Thymus (tissue), 11 donors: Measurements from ENCODE around the gene FIGN. TPM values are rescaled to one million over a fixed set of nuclear protein-coding genes. Genes with fewer than 3 reads are reported as not detected.

ENCODE experiments used
- DNase-seq, 9 donors: peaks; one replicate each; pipeline ENCODE4 v3.0.0-alpha.2; 2013; ENCODE audit warnings: low spot score in 9 of 9, low read depth in 6 of 9, missing footprints in 1 of 9
- H3K27ac ChIP-seq, 2 donors: one replicate each; pipeline ENCODE4 v1.5.1; 2013; ENCODE audit warnings: control low read depth in 1 of 2, low read depth in 1 of 2, low read length in 1 of 2, mild to moderate bottlenecking in 1 of 2, moderate library complexity in 1 of 2
- H3K27me3 ChIP-seq, 2 donors: one replicate each; pipeline ENCODE4 v1.5.1; 2013; ENCODE audit warnings: low read length in 1 of 2; ENCODE audit not compliant: control insufficient read depth in 2 of 2, insufficient read depth in 1 of 2
- H3K36me3 ChIP-seq, 2 donors: one replicate each; pipeline ENCODE4 v1.5.1; 2013; ENCODE audit warnings: low read length in 1 of 2, mild to moderate bottlenecking in 1 of 2, moderate library complexity in 1 of 2; ENCODE audit not compliant: control insufficient read depth in 2 of 2, insufficient read depth in 2 of 2
- H3K4me1 ChIP-seq, 2 donors: one replicate each; pipeline ENCODE4 v1.5.1; 2013; ENCODE audit warnings: low read length in 2 of 2; ENCODE audit not compliant: control insufficient read depth in 2 of 2, insufficient read depth in 2 of 2
- H3K4me3 ChIP-seq, 2 donors: one replicate each; pipeline ENCODE4 v1.5.1; 2013; ENCODE audit warnings: low read length in 2 of 2, control low read depth in 1 of 2, mild to moderate bottlenecking in 1 of 2
- H3K9me3 ChIP-seq, 2 donors: one replicate each; pipeline ENCODE4 v1.5.1; 2013; ENCODE audit warnings: low read length in 1 of 2, mild to moderate bottlenecking in 1 of 2; ENCODE audit not compliant: control insufficient read depth in 2 of 2, insufficient read depth in 1 of 2
- WGBS: extraction: QIAGEN DNeasy Blood & Tissue Kit; methylation state at CpG from one replicate; pipeline ENCODE4 v1.1.7; 2013; 5-methylcytosine and 5-hydroxymethylcytosine counted together
- polyA plus RNA-seq: library from polyadenylated mRNA; stranded (reverse); fragments of 200-250 nt; gene quantifications from one replicate; pipeline ENCODE4 v1.2.3, GENCODE V29; 2013
- total RNA-seq: library from RNA; stranded (reverse); fragments of 120-200 nt; gene quantifications from one replicate; pipeline ENCODE4 v1.2.4, GENCODE V29; 2013
- donor health status: healthy.

Gene FIGN
- total and polyA plus RNA-seq, 2 donors, result 0.09 to 0.21 TPM

DNA sequence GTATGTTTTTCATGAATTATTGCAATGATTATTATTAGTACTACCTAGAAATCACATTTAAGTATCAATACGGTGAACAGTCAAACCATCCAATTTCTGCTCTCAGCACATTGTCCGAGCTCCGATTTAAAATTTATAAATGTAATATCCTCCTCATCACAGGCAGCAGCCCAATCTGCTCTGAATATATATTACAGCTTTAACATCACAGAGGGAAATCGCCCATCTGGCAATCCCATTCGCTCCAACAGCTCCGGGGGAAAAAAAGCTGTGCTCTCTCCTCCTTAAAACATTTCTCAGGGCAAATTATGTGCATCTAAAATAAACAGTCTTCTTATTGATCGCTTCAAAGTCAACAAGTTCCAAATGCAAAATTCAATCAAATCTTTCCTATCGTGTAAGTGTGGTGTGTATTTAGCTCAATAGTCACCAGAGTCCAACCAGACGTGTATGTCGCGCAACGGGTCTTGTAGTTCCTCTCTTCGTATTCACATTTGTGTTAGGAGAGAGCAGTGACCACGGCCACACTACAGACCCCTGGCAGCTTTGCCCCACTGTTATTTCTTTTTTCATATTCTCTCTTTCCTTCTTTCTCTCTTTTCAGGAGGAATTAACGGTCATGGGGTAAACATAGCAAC is 2.4 kb downstream of the FIGN start:
- Histone ChIP-seq H3K27me3 (peaks cover 26 to 46% of the 10 kb centered on the region in 2 donors), H3K36me3 (no peaks in the 10 kb centered on the region), H3K4me1 (no peaks in the 10 kb centered on the region), H3K4me3 (no peak overlapping the region), H3K9me3 (no peaks in the 10 kb centered on the region), H3K27ac (no peak overlapping the region)
- 82% methylated on average over 15 of the region's 15 CpGs for WGBS
- no peak for DNase-seq

DNA sequence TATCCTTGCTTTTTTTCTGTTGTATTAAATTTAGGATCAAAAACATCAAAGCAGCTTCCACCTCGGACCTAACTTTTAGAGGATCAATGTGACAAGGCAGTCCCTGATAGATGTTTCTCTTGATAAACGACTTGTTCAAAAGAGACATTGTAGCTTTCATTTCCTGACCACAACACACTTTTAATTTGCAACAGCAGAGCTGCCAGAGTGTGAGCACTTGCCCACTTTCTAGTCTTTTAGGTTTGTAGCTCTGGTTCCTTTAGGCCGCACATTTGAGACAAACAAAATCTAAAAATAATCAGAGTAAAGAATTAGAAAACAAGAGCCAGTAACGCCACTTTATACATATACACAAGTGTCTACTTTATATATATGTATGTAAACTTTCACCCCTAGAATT is 3.1 kb downstream of the FIGN start:
- no peak overlapping the region for H3K27ac ChIP-seq
- H3K36me3 ChIP-seq, result no peaks in the 10 kb centered on the region
- no peaks in the 10 kb centered on the region for H3K4me1 ChIP-seq
- DNase-seq, result no peak
- peaks cover 26 to 41% of the 10 kb centered on the region in 2 donors for H3K27me3 ChIP-seq
- H3K9me3 ChIP-seq, result no peaks in the 10 kb centered on the region
- no peak overlapping the region for H3K4me3 ChIP-seq
- 60% methylated on average over 4 of the region's 4 CpGs for WGBS

DNA sequence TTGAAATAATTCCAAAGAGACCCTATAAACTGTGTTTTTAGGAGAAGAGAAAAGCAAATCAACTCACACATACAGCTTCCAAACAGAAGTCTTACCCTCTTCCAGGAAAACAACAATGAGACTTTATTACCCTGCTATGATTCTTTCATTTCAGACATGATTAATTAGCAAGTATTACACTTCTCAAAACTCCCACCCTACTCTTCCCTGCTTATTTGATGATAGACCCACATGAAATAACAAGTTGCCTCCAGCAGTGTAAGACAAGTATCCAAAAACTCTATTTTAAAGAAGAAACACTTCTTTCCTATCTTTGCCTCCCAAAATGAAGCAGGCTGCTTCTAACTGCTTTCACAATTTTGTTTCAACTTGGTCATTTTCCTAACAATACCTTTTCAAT is 4.1 kb downstream of the FIGN start:
- H3K9me3 ChIP-seq, result no peaks in the 10 kb centered on the region
- no peaks in the 10 kb centered on the region for H3K4me1 ChIP-seq
- no peak overlapping the region for H3K4me3 ChIP-seq
- no peak for DNase-seq
- peaks cover 18 to 31% of the 10 kb centered on the region in 2 donors for H3K27me3 ChIP-seq
- H3K36me3 ChIP-seq, result no peaks in the 10 kb centered on the region
- no peak overlapping the region for H3K27ac ChIP-seq

DNA sequence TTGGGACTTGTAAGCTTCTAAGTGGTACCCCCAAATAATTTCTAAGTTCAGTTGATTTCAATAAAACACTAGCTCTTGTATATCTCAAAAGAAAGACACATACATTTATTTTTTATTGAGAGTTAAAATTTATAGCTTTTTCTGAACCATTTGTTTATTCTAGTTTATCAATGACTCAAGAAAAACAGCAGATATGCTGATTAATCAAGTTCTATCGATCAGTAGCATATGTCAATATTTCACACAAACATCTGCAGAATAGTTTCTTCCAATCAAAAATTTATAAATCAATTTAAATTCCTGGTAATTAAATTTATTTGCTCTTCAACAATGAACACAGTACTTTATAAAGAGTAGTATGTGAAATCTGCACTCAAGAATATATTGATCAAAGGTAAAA is 5.3 kb downstream of the FIGN start:
- 92% methylated on average over 1 of the region's 1 CpG for WGBS
- Histone ChIP-seq H3K4me3 (no peak overlapping the region), H3K9me3 (no peaks in the 10 kb centered on the region), H3K27ac (no peak overlapping the region), H3K36me3 (no peaks in the 10 kb centered on the region), H3K27me3 (peaks cover 6 to 20% of the 10 kb centered on the region in 2 donors), H3K4me1 (no peaks in the 10 kb centered on the region)
- no peak for DNase-seq

DNA sequence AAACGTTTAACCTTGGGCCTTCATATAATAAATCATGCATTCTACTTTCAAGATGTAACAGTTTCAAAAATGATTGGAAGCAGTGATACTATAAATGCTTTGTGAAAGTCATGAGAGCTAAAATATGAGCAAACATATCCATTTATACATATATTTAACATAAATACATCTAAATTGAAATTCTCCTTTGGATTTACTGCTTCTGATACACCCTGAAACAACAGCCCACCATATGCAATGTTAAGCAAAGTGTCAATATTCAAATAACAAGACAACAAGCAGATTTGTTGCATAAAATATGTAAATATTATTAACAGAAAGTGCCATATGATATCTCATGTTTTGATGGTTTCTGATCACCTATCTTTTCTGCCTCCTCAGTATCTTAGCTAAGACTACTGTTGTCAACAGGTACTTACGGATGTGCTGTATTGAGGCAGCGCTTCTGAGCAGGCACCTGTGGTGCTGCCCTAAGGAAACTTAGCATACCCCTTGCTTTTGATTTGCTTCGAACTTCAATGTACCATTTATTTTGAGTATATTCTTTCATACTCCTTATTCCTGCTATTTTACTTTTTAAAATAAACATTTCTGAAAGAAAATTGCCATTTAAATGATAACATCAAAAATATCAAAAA is 6.1 kb downstream of the FIGN start:
- no peak for DNase-seq
- no peaks in the 10 kb centered on the region for H3K9me3 ChIP-seq
- peaks cover 0 to 12% of the 10 kb centered on the region in 2 donors for H3K27me3 ChIP-seq
- WGBS, result 81% methylated on average over 4 of the region's 4 CpGs
- H3K36me3 ChIP-seq, result no peaks in the 10 kb centered on the region
- H3K27ac ChIP-seq, result no peak overlapping the region
- no peak overlapping the region for H3K4me3 ChIP-seq
- no peaks in the 10 kb centered on the region for H3K4me1 ChIP-seq

DNA sequence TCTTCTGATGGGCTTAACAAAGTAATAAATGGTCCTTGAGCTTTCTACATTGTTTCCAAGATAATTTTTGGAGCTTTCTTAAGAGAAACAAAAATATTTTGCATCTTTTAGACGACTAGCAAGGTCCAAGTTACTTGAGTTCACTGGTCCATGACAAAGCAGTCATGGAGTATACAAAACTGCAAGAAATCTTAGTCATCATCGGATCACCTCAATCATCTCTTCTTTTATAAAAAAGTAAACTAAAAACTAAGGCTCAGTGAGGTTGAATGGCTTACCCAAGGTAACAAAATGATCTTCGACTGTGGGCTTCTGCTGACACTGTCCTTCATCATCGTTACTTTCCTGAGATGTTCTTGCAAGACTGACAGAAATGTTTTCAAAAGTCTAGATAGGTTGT is 11.9 kb downstream of the FIGN start:
- H3K36me3 ChIP-seq, result no peaks in the 10 kb centered on the region
- H3K27me3 ChIP-seq, result no peaks in the 10 kb centered on the region
- H3K27ac ChIP-seq, result no peak overlapping the region
- H3K4me3 ChIP-seq, result no peak overlapping the region
- no peak for DNase-seq
- no peaks in the 10 kb centered on the region for H3K9me3 ChIP-seq
- WGBS, result 86% methylated on average over 4 of the region's 4 CpGs
- no peaks in the 10 kb centered on the region for H3K4me1 ChIP-seq

DNA sequence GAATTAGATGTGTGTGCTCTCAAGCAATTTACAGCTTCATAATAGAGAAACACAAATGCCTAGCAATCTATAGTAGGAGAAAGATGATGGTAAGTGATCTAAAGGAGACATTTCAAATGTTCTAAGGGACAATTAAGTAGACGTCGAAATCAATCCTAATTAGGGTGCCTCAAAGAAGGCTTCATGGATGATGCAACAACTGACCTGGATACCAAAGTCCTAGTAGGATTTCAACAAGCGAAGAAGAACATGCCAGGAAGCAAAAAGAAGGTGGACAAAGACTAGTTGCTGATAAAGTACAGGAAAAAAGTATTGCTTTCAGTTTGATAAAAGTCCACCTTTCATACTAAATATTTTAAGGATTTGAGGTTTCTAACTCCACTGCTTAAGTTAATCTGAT is 12.5 kb downstream of the FIGN start:
- Histone ChIP-seq H3K4me1 (no peaks in the 10 kb centered on the region), H3K36me3 (no peaks in the 10 kb centered on the region), H3K4me3 (no peak overlapping the region), H3K27ac (no peak overlapping the region), H3K27me3 (no peaks in the 10 kb centered on the region), H3K9me3 (no peaks in the 10 kb centered on the region)
- no peak for DNase-seq
- 95% methylated on average over 3 of the region's 3 CpGs for WGBS

DNA sequence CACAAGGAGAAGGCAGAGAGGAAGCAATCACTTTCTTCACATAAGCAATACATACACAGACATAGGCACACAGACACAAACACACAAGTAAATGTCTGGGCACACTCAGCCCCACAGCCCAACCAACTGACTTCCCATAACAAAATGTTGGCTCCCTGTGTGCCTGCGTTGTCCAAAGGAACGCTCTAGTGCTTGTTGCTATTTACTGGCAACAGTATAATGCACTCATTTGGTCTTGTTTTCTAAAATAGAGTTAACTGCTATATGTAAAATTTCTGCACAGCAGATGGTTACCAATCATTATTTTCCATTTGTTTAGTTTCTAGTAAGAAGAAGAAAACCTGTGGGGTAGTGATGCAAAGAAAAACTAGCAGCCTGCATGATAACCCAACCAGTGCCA is 16.5 kb downstream of the FIGN start:
- no peaks in the 10 kb centered on the region for H3K4me1 ChIP-seq
- H3K27ac ChIP-seq, result no peak overlapping the region
- H3K4me3 ChIP-seq, result no peak overlapping the region
- H3K9me3 ChIP-seq, result no peaks in the 10 kb centered on the region
- no peaks in the 10 kb centered on the region for H3K36me3 ChIP-seq
- no peak for DNase-seq
- H3K27me3 ChIP-seq, result no peaks in the 10 kb centered on the region
- WGBS, result 95% methylated on average over 2 of the region's 2 CpGs

DNA sequence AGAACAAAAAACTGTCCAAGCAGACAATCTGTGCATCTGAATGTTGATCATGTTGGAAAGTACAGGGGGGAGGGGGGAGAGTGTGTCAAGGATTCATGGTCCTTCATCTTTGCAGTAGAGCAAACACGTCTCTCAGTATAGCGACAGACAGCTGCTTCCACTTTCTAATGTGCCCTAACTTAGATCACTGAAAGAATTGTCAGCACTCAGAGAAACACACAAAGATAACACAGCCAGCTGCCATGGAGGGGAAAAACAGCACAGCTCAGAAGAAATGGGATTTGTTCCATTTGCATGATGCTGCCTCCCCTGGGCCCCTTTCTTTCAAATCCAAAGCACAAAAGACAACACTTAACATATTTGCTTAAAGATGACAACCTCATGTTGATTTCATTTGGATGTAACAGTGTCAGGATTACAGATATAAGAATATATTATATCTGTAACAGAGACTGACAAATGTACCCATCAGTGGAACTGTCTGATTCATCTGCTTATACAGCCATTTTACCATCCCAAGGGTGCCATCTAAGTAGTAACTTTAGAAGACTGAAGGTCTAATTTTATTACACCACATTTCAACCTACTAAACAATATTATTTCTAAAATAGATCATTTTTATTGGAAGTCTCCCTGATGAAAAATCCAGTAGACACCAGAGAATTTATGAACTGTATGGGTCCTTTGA is 17.7 kb downstream of the FIGN start:
- Histone ChIP-seq H3K4me3 (no peak overlapping the region), H3K36me3 (no peaks in the 10 kb centered on the region), H3K27me3 (no peaks in the 10 kb centered on the region), H3K9me3 (no peaks in the 10 kb centered on the region), H3K27ac (no peak overlapping the region), H3K4me1 (no peaks in the 10 kb centered on the region)
- WGBS, result 80% methylated on average over 2 of the region's 2 CpGs
- DNase-seq, result no peak
